ENCODE measurements around the gene SORBS2.

Gene SORBS2

GRCh38 chr4:185554365-185555126 is 257.4 kb downstream of the SORBS2 start:
- no peak overlapping the region for H3K14ac ChIP-seq (ENCODE audit: low read length)
- no CpG with 5 or more reads among the region's 4 CpGs for WGBS (ENCODE audit: extremely low coverage, insufficient coverage, insufficient read length)

DNA sequence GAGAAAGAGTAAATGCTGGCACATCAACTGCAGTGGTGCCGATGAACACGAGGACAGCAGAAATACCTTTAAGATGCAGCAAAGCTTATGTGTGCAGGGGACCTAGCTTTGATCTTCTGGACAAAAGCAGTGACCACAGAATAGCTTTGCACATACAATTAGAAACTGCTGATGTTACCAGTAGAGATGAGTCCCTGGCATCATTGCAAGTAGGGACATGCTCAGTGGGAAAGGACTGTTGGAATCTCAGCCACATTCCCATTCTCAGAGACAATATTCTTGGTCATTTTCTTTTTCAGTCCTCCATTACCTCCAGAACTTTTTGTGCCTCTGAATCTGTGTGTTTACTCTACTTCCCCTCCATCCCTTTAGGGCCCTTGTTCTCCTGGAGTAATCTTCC is 259.7 kb downstream of the SORBS2 start:
- no peak for DNase-seq
- Histone ChIP-seq H2BK5ac (ENCODE audit: low read depth, low read length, poor library complexity) (no peak overlapping the region), H3K4ac (ENCODE audit: low read depth, low read length) (no peak overlapping the region), H3K18ac (ENCODE audit: low read length) (no peak overlapping the region), H2BK12ac (ENCODE audit: low read length) (no peak overlapping the region), H3K79me1 (ENCODE audit: low read length) (no peaks in the 10 kb centered on the region), H3K9me3 (ENCODE audit: insufficient read depth, low read depth, low read length) (no peaks in the 10 kb centered on the region), H4K12ac (ENCODE audit: low read depth, low read length) (no peak overlapping the region), H3K9ac (ENCODE audit: low read length) (no peak overlapping the region), H3K4me1 (ENCODE audit: control insufficient read depth in 1 of 2, insufficient read depth in 2 of 2, low read length in 2 of 2) (no peaks in the 10 kb centered on the region), H3K27ac (ENCODE audit: low read depth, low read length) (no peak overlapping the region), H4K91ac (ENCODE audit: low read depth, low read length) (no peak overlapping the region), H3K4me3 (ENCODE audit: low read depth, low read length) (no peak overlapping the region), H3K79me2 (ENCODE audit: control insufficient read depth, insufficient read depth, low read length, poor library complexity) (no peaks in the 10 kb centered on the region), H3K14ac (ENCODE audit: low read length) (no peak overlapping the region), H3K4me2 (ENCODE audit: low read length) (no peak overlapping the region), H2AK5ac (ENCODE audit: low read length) (no peak overlapping the region), H3K27me3 (ENCODE audit: insufficient read depth, low read length) (no peaks in the 10 kb centered on the region), H2AFZ (ENCODE audit: insufficient read depth, low read length, poor library complexity) (no peak overlapping the region), H3K23ac (ENCODE audit: low read length) (no peak overlapping the region), H2BK120ac (ENCODE audit: insufficient read depth, low read length, poor library complexity) (no peak overlapping the region), H4K8ac (ENCODE audit: low read depth, low read length) (no peak overlapping the region), H3K36me3 (ENCODE audit: control insufficient read depth in 1 of 2, insufficient read depth in 2 of 2, low read length in 2 of 2) (no peaks in the 10 kb centered on the region)
- whole genome bisulfite sequencing (ENCODE audit: extremely low coverage, insufficient coverage, insufficient read length), result no CpG with 5 or more reads among the region's 2 CpGs

More at GRCh38 chr4:185554365-185555126, 257.4 kb downstream of the SORBS2 start:
- Histone ChIP-seq H4K91ac (ENCODE audit: low read depth, low read length) (no peak overlapping the region), H2BK12ac (ENCODE audit: low read length) (no peak overlapping the region), H3K27ac (ENCODE audit: low read depth, low read length) (no peak overlapping the region), H3K4ac (ENCODE audit: low read depth, low read length) (no peak overlapping the region), H3K18ac (ENCODE audit: low read length) (no peak overlapping the region), H2AK5ac (ENCODE audit: low read length) (no peak overlapping the region), H2BK120ac (ENCODE audit: insufficient read depth, low read length, poor library complexity) (no peak overlapping the region), H3K9ac (ENCODE audit: low read length) (no peak overlapping the region), H3K23ac (ENCODE audit: low read length) (no peak overlapping the region), H3K9me3 (ENCODE audit: insufficient read depth, low read depth, low read length) (no peaks in the 10 kb centered on the region), H3K4me1 (ENCODE audit: control insufficient read depth in 1 of 2, insufficient read depth in 2 of 2, low read length in 2 of 2) (peaks cover 0 to 4% of the 10 kb centered on the region in 2 experiments), H4K12ac (ENCODE audit: low read depth, low read length) (no peak overlapping the region), H4K8ac (ENCODE audit: low read depth, low read length) (no peak overlapping the region), H2BK5ac (ENCODE audit: low read depth, low read length, poor library complexity) (no peak overlapping the region), H3K4me2 (ENCODE audit: low read length) (no peak overlapping the region), H3K4me3 (ENCODE audit: low read depth, low read length) (no peak overlapping the region), H3K36me3 (ENCODE audit: control insufficient read depth in 1 of 2, insufficient read depth in 2 of 2, low read length in 2 of 2) (no peaks in the 10 kb centered on the region), H2AFZ (ENCODE audit: insufficient read depth, low read length, poor library complexity) (no peak overlapping the region), H3K79me2 (ENCODE audit: control insufficient read depth, insufficient read depth, low read length, poor library complexity) (no peaks in the 10 kb centered on the region), H3K27me3 (ENCODE audit: insufficient read depth, low read length) (no peaks in the 10 kb centered on the region), H3K79me1 (ENCODE audit: low read length) (peaks cover 2% of the 10 kb centered on the region)
- no peak for DNase-seq

DNA sequence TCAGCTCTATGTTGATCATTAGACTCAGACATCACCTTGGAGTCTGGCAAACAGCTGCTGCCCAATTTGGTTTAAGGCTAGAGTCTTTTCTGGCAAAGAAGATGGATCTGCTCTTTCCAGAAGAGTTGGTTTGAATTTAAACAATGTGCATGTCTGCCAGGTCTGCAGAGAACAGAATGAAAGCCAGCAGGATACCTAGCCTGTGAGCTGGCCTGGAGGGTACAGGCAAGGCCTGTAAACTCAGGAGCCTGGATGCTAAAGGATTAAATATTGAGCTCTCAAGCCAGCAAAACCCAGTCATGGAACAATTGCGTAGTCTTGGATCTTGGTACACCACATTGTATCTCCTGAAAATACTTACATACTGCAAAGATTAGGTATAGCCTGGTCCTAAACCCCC is 261.1 kb downstream of the SORBS2 start:
- Histone ChIP-seq H4K12ac (ENCODE audit: low read depth, low read length) (no peak overlapping the region), H3K79me1 (ENCODE audit: low read length) (no peaks in the 10 kb centered on the region), H2BK120ac (ENCODE audit: insufficient read depth, low read length, poor library complexity) (no peak overlapping the region), H3K4me3 (ENCODE audit: low read depth, low read length) (no peak overlapping the region), H4K91ac (ENCODE audit: low read depth, low read length) (no peak overlapping the region), H2AFZ (ENCODE audit: insufficient read depth, low read length, poor library complexity) (no peak overlapping the region), H2AK5ac (ENCODE audit: low read length) (no peak overlapping the region), H3K9me3 (ENCODE audit: insufficient read depth, low read depth, low read length) (no peaks in the 10 kb centered on the region), H4K8ac (ENCODE audit: low read depth, low read length) (no peak overlapping the region), H3K27ac (ENCODE audit: low read depth, low read length) (no peak overlapping the region), H3K4me1 (ENCODE audit: control insufficient read depth in 1 of 2, insufficient read depth in 2 of 2, low read length in 2 of 2) (no peaks in the 10 kb centered on the region), H3K14ac (ENCODE audit: low read length) (no peak overlapping the region), H3K9ac (ENCODE audit: low read length) (no peak overlapping the region), H3K4ac (ENCODE audit: low read depth, low read length) (no peak overlapping the region), H3K4me2 (ENCODE audit: low read length) (no peak overlapping the region), H3K23ac (ENCODE audit: low read length) (no peak overlapping the region), H3K36me3 (ENCODE audit: control insufficient read depth in 1 of 2, insufficient read depth in 2 of 2, low read length in 2 of 2) (no peaks in the 10 kb centered on the region), H2BK5ac (ENCODE audit: low read depth, low read length, poor library complexity) (no peak overlapping the region), H3K79me2 (ENCODE audit: control insufficient read depth, insufficient read depth, low read length, poor library complexity) (no peaks in the 10 kb centered on the region), H3K27me3 (ENCODE audit: insufficient read depth, low read length) (no peaks in the 10 kb centered on the region), H3K18ac (ENCODE audit: low read length) (no peak overlapping the region), H2BK12ac (ENCODE audit: low read length) (no peak overlapping the region)
- no peak for DNase-seq
- WGBS (ENCODE audit: extremely low coverage, insufficient coverage, insufficient read length), result no CpG with 5 or more reads among the region's 1 CpG

DNA sequence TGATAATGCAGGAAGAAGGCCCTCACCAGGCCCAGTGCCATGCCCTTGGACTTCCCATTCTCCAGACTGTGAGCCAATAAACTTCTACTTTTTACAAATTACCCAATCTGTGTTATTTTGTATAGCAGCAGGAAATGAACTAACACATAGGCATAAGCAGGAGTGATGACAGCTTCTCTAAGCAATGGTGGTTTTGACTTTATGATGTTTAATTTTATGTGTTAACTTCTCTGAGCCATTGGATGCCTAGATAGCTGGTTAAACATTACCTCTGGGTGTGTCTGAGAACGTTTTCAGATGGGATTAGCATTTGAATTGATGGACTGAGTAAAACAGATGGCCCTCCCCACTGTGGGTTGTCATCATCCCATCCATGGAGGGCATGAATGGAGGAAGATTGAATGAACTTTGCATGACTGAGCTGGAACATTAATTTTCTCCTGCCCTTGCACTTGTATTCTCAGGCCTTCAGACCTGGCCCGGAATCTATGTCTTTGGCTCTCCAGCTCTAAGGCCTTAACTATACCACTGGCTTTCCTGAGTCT is 262.8 kb downstream of the SORBS2 start:
- Histone ChIP-seq H3K9ac (ENCODE audit: low read length) (no peak overlapping the region), H3K4me3 (ENCODE audit: low read depth, low read length) (no peak overlapping the region), H3K79me2 (ENCODE audit: control insufficient read depth, insufficient read depth, low read length, poor library complexity) (no peaks in the 10 kb centered on the region), H2BK12ac (ENCODE audit: low read length) (no peak overlapping the region), H3K4ac (ENCODE audit: low read depth, low read length) (no peak overlapping the region), H4K91ac (ENCODE audit: low read depth, low read length) (no peak overlapping the region), H2BK5ac (ENCODE audit: low read depth, low read length, poor library complexity) (no peak overlapping the region), H3K4me1 (ENCODE audit: control insufficient read depth in 1 of 2, insufficient read depth in 2 of 2, low read length in 2 of 2) (no peaks in the 10 kb centered on the region), H2AK5ac (ENCODE audit: low read length) (no peak overlapping the region), H3K18ac (ENCODE audit: low read length) (no peak overlapping the region), H2AFZ (ENCODE audit: insufficient read depth, low read length, poor library complexity) (no peak overlapping the region), H3K27ac (ENCODE audit: low read depth, low read length) (no peak overlapping the region), H3K79me1 (ENCODE audit: low read length) (no peaks in the 10 kb centered on the region), H2BK120ac (ENCODE audit: insufficient read depth, low read length, poor library complexity) (no peak overlapping the region), H3K4me2 (ENCODE audit: low read length) (no peak overlapping the region), H3K23ac (ENCODE audit: low read length) (no peak overlapping the region), H4K12ac (ENCODE audit: low read depth, low read length) (no peak overlapping the region), H3K36me3 (ENCODE audit: control insufficient read depth in 1 of 2, insufficient read depth in 2 of 2, low read length in 2 of 2) (no peaks in the 10 kb centered on the region), H3K9me3 (ENCODE audit: insufficient read depth, low read depth, low read length) (no peaks in the 10 kb centered on the region), H4K8ac (ENCODE audit: low read depth, low read length) (no peak overlapping the region), H3K27me3 (ENCODE audit: insufficient read depth, low read length) (no peaks in the 10 kb centered on the region), H3K14ac (ENCODE audit: low read length) (no peak overlapping the region)
- WGBS (ENCODE audit: extremely low coverage, insufficient coverage, insufficient read length), result no CpG with 5 or more reads among the region's 2 CpGs
- no peak for DNase-seq

All from trophoblast cell (in vitro differentiated cells and primary cell).